Right atrium auricular region (tissue), 2 donors: ENCODE results near the gene GSTM3. TPM values are rescaled to one million over a fixed set of nuclear protein-coding genes. Genes with fewer than 3 reads are reported as not detected.

Experiments used
- DNase-seq: peaks from one replicate; pipeline ENCODE4 v3.0.0-alpha.2; 2019; ENCODE audit warnings: low spot score
- H3K27ac ChIP-seq, 2 donors: fragments of 200-600 bp; sonication (generic); 1 replicate in 1 of 2; 2 replicates in 1 of 2; pipeline ENCODE4 v1.5.1; 2016 to 2019
- H3K27me3 ChIP-seq, 2 donors: fragments of 200-600 bp; sonication (generic); one replicate each; pipeline versions ENCODE4 v1.5.1 to v1.6.0; 2017 to 2019
- H3K36me3 ChIP-seq: fragments of 200-600 bp; sonication (generic); one replicate; pipeline ENCODE4 v1.5.1; 2016
- H3K4me1 ChIP-seq, 2 donors: fragments of 200-600 bp; sonication (generic); one replicate each; pipeline versions ENCODE4 v1.5.1 to v1.6.0; 2017 to 2019
- H3K4me3 ChIP-seq, 2 donors: fragments of 200-600 bp; sonication (generic); 1 replicate in 1 of 2; 2 replicates in 1 of 2; pipeline ENCODE4 v1.5.1; 2017 to 2019; ENCODE audit warnings: mild to moderate bottlenecking in 1 of 2, moderate library complexity in 1 of 2
- H3K9me3 ChIP-seq, 2 donors: fragments of 200-600 bp; sonication (generic); one replicate each; pipeline ENCODE4 v1.5.1; 2019
- total RNA-seq, 2 donors: library from RNA; depleted of rRNA; stranded (reverse); fragments of >200 nt; gene quantifications; one replicate each; pipeline ENCODE4 v1.1.0, GENCODE V29; 2016
- TF ChIP-seq, protein P1 (sequence below), 2 donors: fragments of 200-600 bp; sonication (generic); IDR thresholded peaks; one replicate each; pipeline ENCODE4 v1.5.1; 2019; ENCODE audit warnings: antibody characterized with exemption in 2 of 2

The GSTM3 gene
- total RNA-seq, 2 donors from 2014 or later = 121 to 197 TPM

- TF ChIP-seq, protein P1, sequence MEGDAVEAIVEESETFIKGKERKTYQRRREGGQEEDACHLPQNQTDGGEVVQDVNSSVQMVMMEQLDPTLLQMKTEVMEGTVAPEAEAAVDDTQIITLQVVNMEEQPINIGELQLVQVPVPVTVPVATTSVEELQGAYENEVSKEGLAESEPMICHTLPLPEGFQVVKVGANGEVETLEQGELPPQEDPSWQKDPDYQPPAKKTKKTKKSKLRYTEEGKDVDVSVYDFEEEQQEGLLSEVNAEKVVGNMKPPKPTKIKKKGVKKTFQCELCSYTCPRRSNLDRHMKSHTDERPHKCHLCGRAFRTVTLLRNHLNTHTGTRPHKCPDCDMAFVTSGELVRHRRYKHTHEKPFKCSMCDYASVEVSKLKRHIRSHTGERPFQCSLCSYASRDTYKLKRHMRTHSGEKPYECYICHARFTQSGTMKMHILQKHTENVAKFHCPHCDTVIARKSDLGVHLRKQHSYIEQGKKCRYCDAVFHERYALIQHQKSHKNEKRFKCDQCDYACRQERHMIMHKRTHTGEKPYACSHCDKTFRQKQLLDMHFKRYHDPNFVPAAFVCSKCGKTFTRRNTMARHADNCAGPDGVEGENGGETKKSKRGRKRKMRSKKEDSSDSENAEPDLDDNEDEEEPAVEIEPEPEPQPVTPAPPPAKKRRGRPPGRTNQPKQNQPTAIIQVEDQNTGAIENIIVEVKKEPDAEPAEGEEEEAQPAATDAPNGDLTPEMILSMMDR (IDR thresholded peaks at IDR 0.05) = no peak
Observed at GRCh38 chr1:109764561-109765482, 24.0 kb upstream of the GSTM3 start.

GRCh38 chr1:109763646-109764415 is 23.0 kb upstream of the GSTM3 start, which contains the start of gene EPS8L3:
Gene EPS8L3, minus strand, starts transcription at chr1:109763923. Its CDS starts 2,174 bp downstream, at chr1:109761749.
- H3K27ac ChIP-seq = no peak within 1 kb of the TSS
- H3K9me3 ChIP-seq = no peaks in the 10 kb centered on the region
- no peaks in the 10 kb centered on the region for H3K36me3 ChIP-seq
- H3K4me3 ChIP-seq = no peak within 1 kb of the TSS
- no peaks in the 10 kb centered on the region for H3K27me3 ChIP-seq
- TF ChIP-seq, protein P1 (IDR thresholded peaks at IDR 0.05) = no peak
- peaks cover 0 to 16% of the 10 kb centered on the region in 2 donors for H3K4me1 ChIP-seq
- no peak for DNase-seq

More at GRCh38 chr1:109764561-109765482, 24.0 kb upstream of the GSTM3 start:
- Histone ChIP-seq H3K27ac (no peak overlapping the region), H3K27me3 (no peaks in the 10 kb centered on the region), H3K4me1 (peaks cover 0 to 16% of the 10 kb centered on the region in 2 donors), H3K9me3 (no peaks in the 10 kb centered on the region), H3K4me3 (no peak overlapping the region), H3K36me3 (no peaks in the 10 kb centered on the region)
- DNase-seq = no peak

DNA sequence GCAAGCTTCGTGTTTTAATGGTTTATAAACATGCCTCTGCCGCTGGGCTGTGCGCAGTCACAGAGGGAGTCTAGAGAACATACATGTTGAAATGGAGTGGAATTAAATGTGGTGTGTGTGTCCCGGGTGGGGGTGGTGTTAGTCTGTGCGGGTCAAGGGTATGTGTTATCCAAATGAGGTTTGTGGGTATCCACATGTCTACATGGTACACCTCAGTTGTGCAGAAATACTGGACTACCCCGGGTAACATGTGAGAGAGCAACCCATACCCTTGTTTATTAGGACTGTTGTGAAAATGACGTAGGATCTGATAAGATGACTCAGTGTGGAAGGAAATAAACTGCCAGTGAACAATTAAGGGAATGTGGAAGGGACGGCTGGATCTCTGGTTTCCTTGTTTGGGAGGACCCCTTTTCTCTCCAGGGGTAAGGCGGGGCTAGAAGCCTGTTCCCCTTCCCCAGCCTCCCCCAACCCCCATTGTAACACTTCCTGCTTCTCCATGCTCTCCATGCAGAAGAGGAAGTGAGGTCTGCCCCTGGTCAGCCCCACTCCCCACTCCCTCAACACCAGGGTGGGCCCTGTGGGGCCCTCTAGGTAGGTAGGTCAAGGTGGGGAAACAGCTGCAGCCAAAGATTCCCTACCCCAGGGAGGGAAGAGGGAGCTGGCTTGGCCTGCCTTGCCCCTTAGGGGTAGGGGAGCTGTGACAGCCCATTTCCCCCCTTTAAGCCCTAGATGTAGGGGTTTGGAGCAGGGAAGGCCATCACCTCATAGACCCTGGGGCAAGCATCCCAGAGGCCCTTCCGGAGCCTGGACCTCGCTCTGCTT is 22.2 kb upstream of the GSTM3 start:
- TF ChIP-seq, protein P1 (IDR thresholded peaks at IDR 0.05) = no peak
- DNase-seq = no peak
- Histone ChIP-seq H3K4me3 (no peak overlapping the region), H3K27ac (no peak overlapping the region), H3K4me1 (peaks cover 0 to 16% of the 10 kb centered on the region in 2 donors), H3K27me3 (no peaks in the 10 kb centered on the region), H3K36me3 (no peaks in the 10 kb centered on the region), H3K9me3 (no peaks in the 10 kb centered on the region)

DNA sequence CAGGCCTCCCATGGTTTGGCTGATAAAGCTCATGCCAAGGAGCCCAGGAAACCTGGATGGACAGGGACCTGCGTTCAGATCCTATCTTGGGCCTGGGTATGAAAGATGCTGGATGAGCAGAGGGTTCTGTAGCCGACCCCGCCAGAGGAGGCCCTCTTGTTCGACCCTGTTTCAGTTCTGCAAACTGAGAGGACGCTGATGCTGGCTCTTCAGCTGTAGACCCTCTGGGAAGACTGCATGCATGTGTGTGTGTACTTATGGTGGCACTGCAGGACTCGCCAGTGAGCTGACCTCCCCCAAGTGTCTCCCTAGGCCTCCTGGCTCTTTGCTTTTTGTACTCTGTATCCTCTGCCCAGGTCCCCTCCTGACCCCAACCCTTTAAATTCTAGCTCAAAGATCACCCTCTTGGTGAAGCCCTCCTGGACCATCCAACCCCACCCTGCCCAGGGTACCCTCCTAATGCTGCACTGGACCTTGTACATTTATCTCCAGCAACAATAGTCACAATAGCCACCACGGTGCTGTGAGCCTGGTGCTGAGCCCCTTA is 21.3 kb upstream of the GSTM3 start:
- TF ChIP-seq, protein P1 (IDR thresholded peaks at IDR 0.05) = no peak
- Histone ChIP-seq H3K27ac (no peak overlapping the region), H3K4me1 (peaks cover 0 to 10% of the 10 kb centered on the region in 2 donors), H3K27me3 (no peaks in the 10 kb centered on the region), H3K9me3 (no peaks in the 10 kb centered on the region), H3K4me3 (no peak overlapping the region), H3K36me3 (no peaks in the 10 kb centered on the region)
- DNase-seq = no peak
